WTC11 (cell line): ENCODE results near the gene MAML3. TPM values are rescaled to one million over a fixed set of nuclear protein-coding genes. Genes with fewer than 3 reads are reported as not detected.

Source experiments
- ATAC-seq: fragments of 200-7000 bp; cut with Tn5 transposase; 2 replicates; pipeline ENCODE4 v1.10.0; 2021; ENCODE audit warnings: mild to moderate bottlenecking, moderate library complexity
- CTCF ChIA-PET: fragments of 300-600 bp; sonication (Branson Sonifier 250); formaldehyde crosslinking; loops from one replicate; lab custom pipeline; 2021; ENCODE audit warnings: antibody characterized with exemption; lab: Charles Lee
- POLR2A ChIA-PET: fragments of 350-600 bp; sonication (Branson Sonifier 250); formaldehyde crosslinking; loops from one replicate; lab custom pipeline; 2021; ENCODE audit warnings: antibody characterized with exemption; lab: Charles Lee
- DNase-seq: peaks from one replicate; pipeline ENCODE4 v3.0.0; 2021; ENCODE audit warnings: low spot score
- H3K27ac Mint-ChIP-seq: 2 replicates; pipeline ENCODE4 v1.8.0; 2021; ENCODE audit warnings: mixed read lengths
- H3K27me3 Mint-ChIP-seq: 2 replicates; pipeline ENCODE4 v1.8.0; 2021; ENCODE audit warnings: low read depth, mild to moderate bottlenecking, moderate library complexity, mixed read lengths
- H3K36me3 Mint-ChIP-seq: 2 replicates; pipeline ENCODE4 v1.8.0; 2021; ENCODE audit warnings: mixed read lengths
- H3K4me1 Mint-ChIP-seq: 2 replicates; pipeline ENCODE4 v1.8.0; 2022; ENCODE audit warnings: mixed read lengths
- H3K4me3 Mint-ChIP-seq: 2 replicates; pipeline ENCODE4 v1.8.0; 2021; ENCODE audit warnings: mild to moderate bottlenecking, moderate library complexity, mixed read lengths
- H3K9me3 Mint-ChIP-seq: 2 replicates; pipeline ENCODE4 v1.8.0; 2021; ENCODE audit warnings: mixed read lengths
- AR ChIP-seq: fragments of 250-450 bp; sonication (Bioruptor Pico); IDR thresholded peaks from 2 replicates; pipeline ENCODE4 v1.9.0; 2021; ENCODE audit warnings: mild to moderate bottlenecking
- CBFB ChIP-seq: sonication (generic); formaldehyde crosslinking; IDR thresholded peaks from 2 replicates; pipeline ENCODE4 v1.8.1; 2022; ENCODE audit warnings: mild to moderate bottlenecking, low read depth, missing genetic modification reagents
- ESRRA ChIP-seq: sonication (generic); formaldehyde crosslinking; IDR thresholded peaks from 2 replicates; pipeline ENCODE4 v1.8.1; 2022; ENCODE audit warnings: mild to moderate bottlenecking, missing genetic modification reagents, borderline replicate concordance
- FOXK1 ChIP-seq: sonication (generic); formaldehyde crosslinking; IDR thresholded peaks from 2 replicates; pipeline ENCODE4 v1.8.0; 2022; ENCODE audit warnings: mild to moderate bottlenecking, moderate library complexity, missing genetic modification reagents
- GTF2I ChIP-seq: fragments of 250-450 bp; sonication (Bioruptor Pico); conservative IDR thresholded peaks from 2 replicates; pipeline ENCODE4 v1.4.0; 2021; ENCODE audit warnings: mild to moderate bottlenecking
- MXD4 ChIP-seq: fragments of 250-450 bp; sonication (Bioruptor Pico); IDR thresholded peaks from 2 replicates; pipeline ENCODE4 v1.8.0; 2021; ENCODE audit warnings: mild to moderate bottlenecking, moderate library complexity, borderline replicate concordance
- MYBL2 ChIP-seq: sonication (generic); formaldehyde crosslinking; IDR thresholded peaks from 2 replicates; pipeline ENCODE4 v1.8.1; 2023; ENCODE audit warnings: mild to moderate bottlenecking, moderate library complexity, missing genetic modification reagents
- NFATC4 ChIP-seq: fragments of 250-450 bp; sonication (Bioruptor Pico); IDR thresholded peaks from 2 replicates; pipeline ENCODE4 v1.9.0; 2021; ENCODE audit warnings: mild to moderate bottlenecking
- NFE2L1 ChIP-seq: sonication (generic); formaldehyde crosslinking; IDR thresholded peaks from 2 replicates; pipeline ENCODE4 v1.8.1; 2023; ENCODE audit warnings: missing genetic modification reagents
- OVOL2 ChIP-seq: fragments of 250-450 bp; sonication (Bioruptor Pico); IDR thresholded peaks from 2 replicates; pipeline ENCODE4 v1.9.0; 2021; ENCODE audit warnings: mild to moderate bottlenecking, borderline replicate concordance
- SMAD4 ChIP-seq: sonication (generic); formaldehyde crosslinking; IDR thresholded peaks from 2 replicates; pipeline ENCODE4 v1.8.0; 2022; ENCODE audit warnings: mild to moderate bottlenecking, missing genetic modification reagents
- TP53 ChIP-seq: sonication (generic); formaldehyde crosslinking; IDR thresholded peaks from 2 replicates; pipeline ENCODE4 v1.8.1; 2023; ENCODE audit warnings: mild to moderate bottlenecking, missing genetic modification reagents
- ZNF317 ChIP-seq: sonication (generic); formaldehyde crosslinking; IDR thresholded peaks from 2 replicates; pipeline ENCODE4 v1.8.1; 2023; ENCODE audit warnings: low read depth, mild to moderate bottlenecking, moderate library complexity, missing genetic modification reagents, borderline replicate concordance
- ZSCAN18 ChIP-seq: fragments of 250-450 bp; sonication (Bioruptor Pico); IDR thresholded peaks from 2 replicates; pipeline ENCODE4 v2.1.2; 2022; ENCODE audit warnings: mild to moderate bottlenecking, moderate library complexity
- total RNA-seq: library from RNA; stranded (reverse); gene quantifications from 3 replicates; pipeline ENCODE4 v1.2.3, GENCODE V29; 2021
- TF ChIP-seq, protein P1 (sequence below): sonication (generic); formaldehyde crosslinking; IDR thresholded peaks from 2 replicates; pipeline ENCODE4 v1.8.0; 2023; ENCODE audit warnings: mild to moderate bottlenecking, missing genetic modification reagents
- TF ChIP-seq, protein P2 (sequence below): sonication (generic); formaldehyde crosslinking; IDR thresholded peaks from 2 replicates; pipeline ENCODE4 v1.8.0; 2022; ENCODE audit warnings: mild to moderate bottlenecking, missing genetic modification reagents
- TF ChIP-seq, protein P3 (sequence below): sonication (generic); formaldehyde crosslinking; IDR thresholded peaks from 2 replicates; pipeline ENCODE4 v1.8.0; 2022; ENCODE audit warnings: mild to moderate bottlenecking, missing genetic modification reagents
- TF ChIP-seq, protein P4 (sequence below): fragments of 250-450 bp; sonication (Bioruptor Pico); IDR thresholded peaks from 2 replicates; pipeline ENCODE4 v1.9.0; 2021; ENCODE audit warnings: mild to moderate bottlenecking
- TF ChIP-seq, protein P5 (sequence below): sonication (generic); formaldehyde crosslinking; IDR thresholded peaks from 2 replicates; pipeline ENCODE4 v1.8.1; 2022; ENCODE audit warnings: mild to moderate bottlenecking, moderate library complexity, missing genetic modification reagents

Gene MAML3
- total RNA-seq, 1 experiment from 2014 or later = 7.4 TPM

GRCh38 chr4:139935911-139936310 is 218.1 kb downstream of the MAML3 start (continued):
- TF ChIP-seq, protein P1, sequence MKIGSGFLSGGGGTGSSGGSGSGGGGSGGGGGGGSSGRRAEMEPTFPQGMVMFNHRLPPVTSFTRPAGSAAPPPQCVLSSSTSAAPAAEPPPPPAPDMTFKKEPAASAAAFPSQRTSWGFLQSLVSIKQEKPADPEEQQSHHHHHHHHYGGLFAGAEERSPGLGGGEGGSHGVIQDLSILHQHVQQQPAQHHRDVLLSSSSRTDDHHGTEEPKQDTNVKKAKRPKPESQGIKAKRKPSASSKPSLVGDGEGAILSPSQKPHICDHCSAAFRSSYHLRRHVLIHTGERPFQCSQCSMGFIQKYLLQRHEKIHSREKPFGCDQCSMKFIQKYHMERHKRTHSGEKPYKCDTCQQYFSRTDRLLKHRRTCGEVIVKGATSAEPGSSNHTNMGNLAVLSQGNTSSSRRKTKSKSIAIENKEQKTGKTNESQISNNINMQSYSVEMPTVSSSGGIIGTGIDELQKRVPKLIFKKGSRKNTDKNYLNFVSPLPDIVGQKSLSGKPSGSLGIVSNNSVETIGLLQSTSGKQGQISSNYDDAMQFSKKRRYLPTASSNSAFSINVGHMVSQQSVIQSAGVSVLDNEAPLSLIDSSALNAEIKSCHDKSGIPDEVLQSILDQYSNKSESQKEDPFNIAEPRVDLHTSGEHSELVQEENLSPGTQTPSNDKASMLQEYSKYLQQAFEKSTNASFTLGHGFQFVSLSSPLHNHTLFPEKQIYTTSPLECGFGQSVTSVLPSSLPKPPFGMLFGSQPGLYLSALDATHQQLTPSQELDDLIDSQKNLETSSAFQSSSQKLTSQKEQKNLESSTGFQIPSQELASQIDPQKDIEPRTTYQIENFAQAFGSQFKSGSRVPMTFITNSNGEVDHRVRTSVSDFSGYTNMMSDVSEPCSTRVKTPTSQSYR = no peak
- TF ChIP-seq MXD4 = no peak
- TF ChIP-seq, protein P2, sequence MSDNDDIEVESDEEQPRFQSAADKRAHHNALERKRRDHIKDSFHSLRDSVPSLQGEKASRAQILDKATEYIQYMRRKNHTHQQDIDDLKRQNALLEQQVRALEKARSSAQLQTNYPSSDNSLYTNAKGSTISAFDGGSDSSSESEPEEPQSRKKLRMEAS (CRISPR knock-in tag) = no peak
- no peak for TF ChIP-seq SMAD4 (CRISPR knock-in tag)
- no peak for TF ChIP-seq FOXK1 (CRISPR knock-in tag)
- TF ChIP-seq ZSCAN18 (CRISPR knock-in tag) = no peak

DNA sequence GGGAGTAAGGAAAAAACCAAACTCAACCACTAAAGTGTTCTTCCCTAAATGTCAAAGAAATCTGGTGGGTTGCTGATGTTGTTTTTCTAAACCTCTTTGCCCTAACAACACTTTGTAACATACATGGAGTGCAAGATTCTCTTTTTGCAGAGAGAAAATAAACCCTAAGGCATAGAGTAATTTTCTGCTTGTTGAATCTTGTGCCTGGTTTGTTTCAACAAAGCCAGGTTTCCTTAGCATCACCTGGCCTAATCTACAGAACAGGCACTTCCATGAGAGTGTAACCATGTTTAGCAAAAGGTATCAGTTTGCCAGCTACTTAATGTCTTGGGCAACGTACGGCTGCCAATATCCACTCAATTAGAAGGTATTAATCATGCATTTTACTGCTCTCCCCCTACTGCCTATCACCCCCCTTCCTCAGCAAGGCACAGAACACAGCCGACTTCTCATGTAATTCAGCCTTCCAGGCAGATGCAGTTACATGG is 219.2 kb downstream of the MAML3 start:
- ChIA-PET CTCF (no interaction called here), POLR2A (no interaction called here)
- Mint-ChIP-seq H3K36me3 (no peaks in the 10 kb centered on the region), H3K27me3 (no peaks in the 10 kb centered on the region), H3K27ac (no peak overlapping the region), H3K4me3 (no peak overlapping the region), H3K9me3 (no peaks in the 10 kb centered on the region), H3K4me1 (peaks cover 8% of the 10 kb centered on the region)
- DNase-seq (no peak), ATAC-seq (no peak)
- TF ChIP-seq, protein P3, sequence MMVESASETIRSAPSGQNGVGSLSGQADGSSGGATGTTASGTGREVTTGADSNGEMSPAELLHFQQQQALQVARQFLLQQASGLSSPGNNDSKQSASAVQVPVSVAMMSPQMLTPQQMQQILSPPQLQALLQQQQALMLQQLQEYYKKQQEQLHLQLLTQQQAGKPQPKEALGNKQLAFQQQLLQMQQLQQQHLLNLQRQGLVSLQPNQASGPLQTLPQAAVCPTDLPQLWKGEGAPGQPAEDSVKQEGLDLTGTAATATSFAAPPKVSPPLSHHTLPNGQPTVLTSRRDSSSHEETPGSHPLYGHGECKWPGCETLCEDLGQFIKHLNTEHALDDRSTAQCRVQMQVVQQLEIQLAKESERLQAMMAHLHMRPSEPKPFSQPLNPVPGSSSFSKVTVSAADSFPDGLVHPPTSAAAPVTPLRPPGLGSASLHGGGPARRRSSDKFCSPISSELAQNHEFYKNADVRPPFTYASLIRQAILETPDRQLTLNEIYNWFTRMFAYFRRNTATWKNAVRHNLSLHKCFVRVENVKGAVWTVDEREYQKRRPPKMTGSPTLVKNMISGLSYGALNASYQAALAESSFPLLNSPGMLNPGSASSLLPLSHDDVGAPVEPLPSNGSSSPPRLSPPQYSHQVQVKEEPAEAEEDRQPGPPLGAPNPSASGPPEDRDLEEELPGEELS (CRISPR knock-in tag) = no peak
- TF ChIP-seq ESRRA = no peak
- TF ChIP-seq, protein P4, sequence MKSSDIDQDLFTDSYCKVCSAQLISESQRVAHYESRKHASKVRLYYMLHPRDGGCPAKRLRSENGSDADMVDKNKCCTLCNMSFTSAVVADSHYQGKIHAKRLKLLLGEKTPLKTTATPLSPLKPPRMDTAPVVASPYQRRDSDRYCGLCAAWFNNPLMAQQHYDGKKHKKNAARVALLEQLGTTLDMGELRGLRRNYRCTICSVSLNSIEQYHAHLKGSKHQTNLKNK (CRISPR knock-in tag) = no peak
- no peak for TF ChIP-seq ZNF317
- no peak for TF ChIP-seq TP53 (CRISPR knock-in tag)
- no peak for TF ChIP-seq AR (CRISPR knock-in tag)
- no peak for TF ChIP-seq MYBL2 (CRISPR knock-in tag)
- no peak for TF ChIP-seq GTF2I (CRISPR knock-in tag)
- no peak for TF ChIP-seq NFE2L1 (CRISPR knock-in tag)
- TF ChIP-seq NFATC4 (CRISPR knock-in tag) = no peak
- no peak for TF ChIP-seq OVOL2
- no peak for TF ChIP-seq CBFB (CRISPR knock-in tag)
- TF ChIP-seq, protein P5, sequence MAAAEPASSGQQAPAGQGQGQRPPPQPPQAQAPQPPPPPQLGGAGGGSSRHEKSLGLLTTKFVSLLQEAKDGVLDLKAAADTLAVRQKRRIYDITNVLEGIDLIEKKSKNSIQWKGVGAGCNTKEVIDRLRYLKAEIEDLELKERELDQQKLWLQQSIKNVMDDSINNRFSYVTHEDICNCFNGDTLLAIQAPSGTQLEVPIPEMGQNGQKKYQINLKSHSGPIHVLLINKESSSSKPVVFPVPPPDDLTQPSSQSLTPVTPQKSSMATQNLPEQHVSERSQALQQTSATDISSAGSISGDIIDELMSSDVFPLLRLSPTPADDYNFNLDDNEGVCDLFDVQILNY = no peak
